Tibial nerve (tissue), 4 donors: ENCODE results near the gene ZNF776. TPM values are rescaled to one million over a fixed set of nuclear protein-coding genes. Genes with fewer than 3 reads are reported as not detected.
A peak's percentile ranks its signal among the peaks of the same experiment; 100 is the strongest.

Source experiments
- DNase-seq, 2 donors: peaks; one replicate each; pipeline ENCODE4 v3.0.0-alpha.2; 2019; ENCODE audit warnings: low spot score in 2 of 2
- H3K27ac ChIP-seq, 4 donors: fragments of 200-600 bp; sonication (generic) in 3 of 4; one replicate each; pipeline ENCODE4 v1.5.1; 2017 to 2019; ENCODE audit warnings: mild to moderate bottlenecking in 1 of 4
- H3K27me3 ChIP-seq, 2 donors: fragments of 200-600 bp; sonication (generic) in 1 of 2; one replicate each; pipeline versions ENCODE4 v1.5.1 to v1.6.0; 2017 to 2019
- H3K36me3 ChIP-seq, 3 donors: fragments of 200-600 bp; sonication (generic); one replicate each; pipeline ENCODE4 v1.5.1; 2018 to 2019
- H3K4me1 ChIP-seq, 4 donors: fragments of 200-600 bp; sonication (generic) in 3 of 4; one replicate each; pipeline ENCODE4 v1.5.1; 2017 to 2019
- H3K4me3 ChIP-seq, 4 donors: fragments of 200-600 bp; sonication (generic) in 3 of 4; one replicate each; pipeline ENCODE4 v1.5.1; 2017 to 2019; ENCODE audit warnings: mild to moderate bottlenecking in 1 of 4, moderate library complexity in 1 of 4
- H3K9me3 ChIP-seq, 4 donors: fragments of 200-600 bp; sonication (generic) in 3 of 4; one replicate each; pipeline ENCODE4 v1.5.1; 2017 to 2019
- EP300 ChIP-seq, 2 donors: sonication (generic); formaldehyde crosslinking; IDR thresholded peaks; one replicate each; pipeline ENCODE4 v1.6.1; 2017; ENCODE audit warnings: antibody characterized with exemption in 2 of 2, mild to moderate bottlenecking in 1 of 2
- POLR2A ChIP-seq, 2 donors: fragments of 450-650 bp; IDR thresholded peaks; one replicate each; pipeline ENCODE4 v1.6.1; 2017; ENCODE audit warnings: antibody characterized with exemption in 2 of 2, mild to moderate bottlenecking in 2 of 2, moderate library complexity in 2 of 2
- WGBS, 2 donors: methylation state at CpG; one replicate each; pipeline ENCODE4 v1.1.5; 2018; 5-methylcytosine and 5-hydroxymethylcytosine counted together
- total RNA-seq, 4 donors: library from RNA; depleted of rRNA; stranded (reverse); fragments of >200 nt; gene quantifications; one replicate each; pipeline ENCODE4 v1.1.0, GENCODE V29; 2016
- TF ChIP-seq, protein P1 (sequence below), 5 experiments: fragments of 200-600 bp in 3 of 5; fragments of 450-650 bp in 2 of 5; sonication (generic) in 3 of 5; IDR thresholded peaks; one replicate each; pipeline ENCODE4 v1.5.1; 2016 to 2019; ENCODE audit warnings: antibody characterized with exemption in 5 of 5, mild to moderate bottlenecking in 3 of 5, moderate library complexity in 2 of 5

Gene ZNF776
- total RNA-seq, 4 donors from 2014 or later, result 10.8 to 18.4 (median 12.6) TPM

GRCh38 chr19:57759096-57759495, 12.5 kb downstream of the ZNF776 start:
- H3K9me3 ChIP-seq, result peaks cover 7 to 100% (median 34%) of the 10 kb centered on the region in 4 donors
- peaks cover 4 to 100% (median 44%) of the 10 kb centered on the region in 3 donors for H3K36me3 ChIP-seq
- 92% methylated on average over 2 of the region's 2 CpGs; no CpG with 5 or more reads in 1 of the 2 donors for WGBS, 2 donors

GRCh38 chr19:57769345-57770131, 22.9 kb downstream of the ZNF776 start, which contains the start of gene ZNF586:
ZNF586 (plus strand) TSS chr19:57769676; CDS start chr19:57769843, 167 bp downstream.
- H3K36me3 ChIP-seq, result peaks cover 0 to 79% (median 0%) of the 10 kb centered on the region in 3 donors
- 4 to 5% methylated on average over 47 to 51 of the region's 61 CpGs for WGBS, 2 donors
- no peaks in the 10 kb centered on the region for H3K27me3 ChIP-seq
- peak in 1 of 2 donors; percentile 79 for TF ChIP-seq EP300 (IDR thresholded peaks at IDR 0.05)
- TF ChIP-seq, protein P1, sequence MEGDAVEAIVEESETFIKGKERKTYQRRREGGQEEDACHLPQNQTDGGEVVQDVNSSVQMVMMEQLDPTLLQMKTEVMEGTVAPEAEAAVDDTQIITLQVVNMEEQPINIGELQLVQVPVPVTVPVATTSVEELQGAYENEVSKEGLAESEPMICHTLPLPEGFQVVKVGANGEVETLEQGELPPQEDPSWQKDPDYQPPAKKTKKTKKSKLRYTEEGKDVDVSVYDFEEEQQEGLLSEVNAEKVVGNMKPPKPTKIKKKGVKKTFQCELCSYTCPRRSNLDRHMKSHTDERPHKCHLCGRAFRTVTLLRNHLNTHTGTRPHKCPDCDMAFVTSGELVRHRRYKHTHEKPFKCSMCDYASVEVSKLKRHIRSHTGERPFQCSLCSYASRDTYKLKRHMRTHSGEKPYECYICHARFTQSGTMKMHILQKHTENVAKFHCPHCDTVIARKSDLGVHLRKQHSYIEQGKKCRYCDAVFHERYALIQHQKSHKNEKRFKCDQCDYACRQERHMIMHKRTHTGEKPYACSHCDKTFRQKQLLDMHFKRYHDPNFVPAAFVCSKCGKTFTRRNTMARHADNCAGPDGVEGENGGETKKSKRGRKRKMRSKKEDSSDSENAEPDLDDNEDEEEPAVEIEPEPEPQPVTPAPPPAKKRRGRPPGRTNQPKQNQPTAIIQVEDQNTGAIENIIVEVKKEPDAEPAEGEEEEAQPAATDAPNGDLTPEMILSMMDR (IDR thresholded peaks at IDR 0.05), result no peak
- TF ChIP-seq POLR2A (IDR thresholded peaks at IDR 0.05), result peak in 1 of 2 donors; percentile 21
- peak within 1 kb of the TSS; percentile 44 to 83 (median 67) for H3K4me3 ChIP-seq
- H3K4me1 ChIP-seq, result peaks cover 0 to 8% (median 0%) of the 10 kb centered on the region in 4 donors
- peaks cover 0 to 97% (median 18%) of the 10 kb centered on the region in 4 donors for H3K9me3 ChIP-seq
- peak; percentile 60 to 77 for DNase-seq
- peak within 1 kb of the TSS in 3 of 4 donors; percentile 67 to 80 (median 78) for H3K27ac ChIP-seq

More at GRCh38 chr19:57759096-57759495, 12.5 kb downstream of the ZNF776 start:
- no peak for DNase-seq
- Histone ChIP-seq H3K27ac (no peak overlapping the region), H3K4me1 (no peaks in the 10 kb centered on the region), H3K4me3 (no peak overlapping the region), H3K27me3 (no peaks in the 10 kb centered on the region)
- TF ChIP-seq POLR2A (IDR thresholded peaks at IDR 0.05) (no peak), EP300 (IDR thresholded peaks at IDR 0.05) (no peak)
- TF ChIP-seq, protein P1 (IDR thresholded peaks at IDR 0.05), result no peak

DNA sequence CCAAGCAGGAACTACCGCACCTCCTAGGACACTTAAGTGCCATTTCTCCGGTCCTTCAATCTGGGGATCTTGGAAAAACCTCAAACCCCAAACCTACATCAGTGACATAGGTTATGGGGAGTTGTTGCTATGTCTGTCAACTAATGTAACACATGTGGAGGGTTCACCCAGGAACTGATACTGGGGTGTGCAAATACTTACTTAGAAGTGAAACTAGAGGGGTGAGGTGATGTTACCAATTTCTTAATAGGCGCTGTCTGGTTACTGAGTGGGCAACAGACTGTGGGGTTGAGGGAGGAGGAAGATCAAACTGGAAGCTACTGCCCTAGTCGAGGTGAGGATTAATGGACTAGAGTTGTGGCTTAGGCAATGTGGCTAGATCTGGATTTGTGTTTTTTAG, 24.8 kb downstream of the ZNF776 start:
- Histone ChIP-seq H3K36me3 (peaks cover 0 to 79% (median 0%) of the 10 kb centered on the region in 3 donors), H3K27me3 (no peaks in the 10 kb centered on the region), H3K4me1 (peaks cover 0 to 8% (median 0%) of the 10 kb centered on the region in 4 donors), H3K27ac (no peak overlapping the region), H3K9me3 (peaks cover 0 to 97% (median 25%) of the 10 kb centered on the region in 4 donors), H3K4me3 (no peak overlapping the region)
- DNase-seq, result no peak
- TF ChIP-seq, protein P1 (IDR thresholded peaks at IDR 0.05), result no peak
- no peak for TF ChIP-seq POLR2A (IDR thresholded peaks at IDR 0.05)
- WGBS, 2 donors, result 99% methylated on average over 4 of the region's 4 CpGs

- H3K36me3 ChIP-seq, result peaks cover 0 to 89% (median 17%) of the 10 kb centered on the region in 3 donors
- WGBS, 2 donors, result 88 to 95% methylated on average over 3 of the region's 3 CpGs
- H3K4me1 ChIP-seq, result peaks cover 0 to 8% (median 0%) of the 10 kb centered on the region in 4 donors
- H3K27me3 ChIP-seq, result no peaks in the 10 kb centered on the region
- no peak overlapping the region for H3K4me3 ChIP-seq
- H3K9me3 ChIP-seq, result peaks cover 0 to 98% (median 39%) of the 10 kb centered on the region in 4 donors
- DNase-seq, result no peak
- TF ChIP-seq POLR2A (IDR thresholded peaks at IDR 0.05) (no peak), EP300 (IDR thresholded peaks at IDR 0.05) (no peak)
- H3K27ac ChIP-seq, result no peak overlapping the region
Observed at GRCh38 chr19:57773488-57773887, 26.9 kb downstream of the ZNF776 start.

- H3K27ac ChIP-seq, result no peak overlapping the region
- H3K4me1 ChIP-seq, result no peaks in the 10 kb centered on the region
- H3K4me3 ChIP-seq, result no peak overlapping the region
- DNase-seq, result no peak
- H3K27me3 ChIP-seq, result no peaks in the 10 kb centered on the region
- H3K9me3 ChIP-seq, result peaks cover 3 to 100% (median 51%) of the 10 kb centered on the region in 4 donors
- TF ChIP-seq, protein P1 (IDR thresholded peaks at IDR 0.05), result no peak
- TF ChIP-seq POLR2A (IDR thresholded peaks at IDR 0.05) (no peak), EP300 (IDR thresholded peaks at IDR 0.05) (no peak)
- WGBS, 2 donors, result 89 to 95% methylated on average over 6 of the region's 6 CpGs
- peaks cover 0 to 100% (median 45%) of the 10 kb centered on the region in 3 donors for H3K36me3 ChIP-seq
Observed at GRCh38 chr19:57776764-57777296, 30.2 kb downstream of the ZNF776 start.
